Skeletal muscle satellite cell (primary cell): ENCODE data around the gene SLC25A46. TPM values are rescaled to one million over a fixed set of nuclear protein-coding genes. Genes with fewer than 3 reads are reported as not detected.
"Not testable (repeated sequence)": the region's sequence is repeated elsewhere in the genome, so short reads cannot be mapped to it uniquely, and the experiment has no call there.

ENCODE experiments used
- H3K27me3 ChIP-seq: 2 replicates; pipeline ENCODE4 v1.7.0; 2013; ENCODE audit warnings: low read length; ENCODE audit not compliant: control insufficient read depth, insufficient read depth
- H3K36me3 ChIP-seq: 2 replicates; pipeline ENCODE4 v1.7.0; 2013; ENCODE audit warnings: mild to moderate bottlenecking, control low read depth, low read length; ENCODE audit not compliant: insufficient read depth
- H3K4me1 ChIP-seq: 2 replicates; pipeline ENCODE4 v1.7.0; 2013; ENCODE audit warnings: low read length; ENCODE audit not compliant: control insufficient read depth, insufficient read depth
- H3K4me2 ChIP-seq: 2 replicates; pipeline ENCODE4 v1.7.0; 2013; ENCODE audit warnings: mild to moderate bottlenecking, low read length
- H3K4me3 ChIP-seq: 2 replicates; pipeline ENCODE4 v1.7.0; 2013; ENCODE audit warnings: low read length
- H3K9ac ChIP-seq: 2 replicates; pipeline ENCODE4 v1.7.0; 2013; ENCODE audit warnings: mild to moderate bottlenecking, low read depth, low read length, moderate library complexity
- H3K9me3 ChIP-seq: replicated peaks from 2 replicates; pipeline ENCODE4 v1.7.0; 2013; ENCODE audit warnings: mild to moderate bottlenecking, control low read depth, low read length
- total RNA-seq: library from RNA; depleted of rRNA; stranded (reverse); fragments of >200 nt; gene quantifications from 2 replicates; pipeline ENCODE4 v1.2.3, GENCODE V29; 2012; rRNA removed

Gene SLC25A46
- total RNA-seq = 91.1 and 97.1 TPM in 2 replicates

- H3K36me3 ChIP-seq = peaks cover 2% of the 10 kb centered on the region
Measured at GRCh38 chr5:110738812-110739651, at the start of gene SLC25A46. SLC25A46 (plus strand) TSS chr5:110739007; CDS start chr5:110739120, 113 bp downstream.

GRCh38 chr5:110690587-110690986, 48.2 kb upstream of the SLC25A46 start:
- H3K4me1 ChIP-seq, H3K27me3 ChIP-seq, H3K4me3 ChIP-seq, H3K4me2 ChIP-seq, H3K9ac ChIP-seq, H3K36me3 ChIP-seq, H3K9me3 ChIP-seq: not testable (repeated sequence)

More at GRCh38 chr5:110738812-110739651, at the start of gene SLC25A46:
- Histone ChIP-seq H3K4me3 (peak within 1 kb of the TSS; percentile 87), H3K9ac (peak within 1 kb of the TSS; percentile 93), H3K4me1 (peaks cover 12% of the 10 kb centered on the region), H3K4me2 (peak within 1 kb of the TSS; percentile 89), H3K27me3 (no peaks in the 10 kb centered on the region), H3K9me3 (no peaks in the 10 kb centered on the region)

- H3K27me3 ChIP-seq, H3K9ac ChIP-seq, H3K4me2 ChIP-seq, H3K36me3 ChIP-seq, H3K4me3 ChIP-seq, H3K4me1 ChIP-seq, H3K9me3 ChIP-seq: not testable (repeated sequence)
Measured at GRCh38 chr5:110692669-110693068, 46.1 kb upstream of the SLC25A46 start.

GRCh38 chr5:110702300-110702699, 36.5 kb upstream of the SLC25A46 start:
- H3K9me3 ChIP-seq = no peaks in the 10 kb centered on the region
- H3K9ac ChIP-seq = no peak overlapping the region
- H3K4me3 ChIP-seq = no peak overlapping the region
- peak overlapping the region; percentile 9 for H3K4me2 ChIP-seq
- H3K4me1 ChIP-seq = peaks cover 19% of the 10 kb centered on the region
- no peaks in the 10 kb centered on the region for H3K27me3 ChIP-seq
- H3K36me3 ChIP-seq = no peaks in the 10 kb centered on the region

GRCh38 chr5:110702704-110703103, 36.1 kb upstream of the SLC25A46 start:
- H3K27me3 ChIP-seq = no peaks in the 10 kb centered on the region
- H3K4me2 ChIP-seq = peak overlapping the region; percentile 9
- H3K9ac ChIP-seq = no peak overlapping the region
- no peak overlapping the region for H3K4me3 ChIP-seq
- H3K4me1 ChIP-seq = peaks cover 19% of the 10 kb centered on the region
- H3K9me3 ChIP-seq = no peaks in the 10 kb centered on the region
- no peaks in the 10 kb centered on the region for H3K36me3 ChIP-seq

- no peaks in the 10 kb centered on the region for H3K27me3 ChIP-seq
- no peak overlapping the region for H3K4me3 ChIP-seq
- H3K9ac ChIP-seq = no peak overlapping the region
- H3K36me3 ChIP-seq = no peaks in the 10 kb centered on the region
- H3K4me1 ChIP-seq = peaks cover 19% of the 10 kb centered on the region
- H3K9me3 ChIP-seq = no peaks in the 10 kb centered on the region
- no peak overlapping the region for H3K4me2 ChIP-seq
Measured at GRCh38 chr5:110703481-110703880, 35.3 kb upstream of the SLC25A46 start.

GRCh38 chr5:110705349-110705748, 33.5 kb upstream of the SLC25A46 start:
- Histone ChIP-seq H3K4me3 (no peak overlapping the region), H3K9me3 (no peaks in the 10 kb centered on the region), H3K4me1 (peaks cover 19% of the 10 kb centered on the region), H3K27me3 (no peaks in the 10 kb centered on the region), H3K36me3 (no peaks in the 10 kb centered on the region), H3K9ac (no peak overlapping the region), H3K4me2 (no peak overlapping the region)

GRCh38 chr5:110707260-110707844, 31.5 kb upstream of the SLC25A46 start:
- no peak overlapping the region for H3K9ac ChIP-seq
- H3K9me3 ChIP-seq = no peaks in the 10 kb centered on the region
- H3K4me3 ChIP-seq = no peak overlapping the region
- no peaks in the 10 kb centered on the region for H3K36me3 ChIP-seq
- no peaks in the 10 kb centered on the region for H3K27me3 ChIP-seq
- peaks cover 17% of the 10 kb centered on the region for H3K4me1 ChIP-seq
- H3K4me2 ChIP-seq = no peak overlapping the region

- H3K36me3 ChIP-seq = no peaks in the 10 kb centered on the region
- H3K9ac ChIP-seq = no peak overlapping the region
- H3K4me1 ChIP-seq = no peaks in the 10 kb centered on the region
- no peaks in the 10 kb centered on the region for H3K27me3 ChIP-seq
- H3K4me3 ChIP-seq = no peak overlapping the region
- no peak overlapping the region for H3K4me2 ChIP-seq
- H3K9me3 ChIP-seq = no peaks in the 10 kb centered on the region
Measured at GRCh38 chr5:110716247-110717245, 22.3 kb upstream of the SLC25A46 start.

GRCh38 chr5:110718311-110718710, 20.5 kb upstream of the SLC25A46 start:
- Histone ChIP-seq H3K27me3 (no peaks in the 10 kb centered on the region), H3K4me3 (no peak overlapping the region), H3K9ac (no peak overlapping the region), H3K4me2 (no peak overlapping the region), H3K36me3 (no peaks in the 10 kb centered on the region), H3K9me3 (no peaks in the 10 kb centered on the region), H3K4me1 (no peaks in the 10 kb centered on the region)
